A549 (cell line): Measurements from ENCODE around the gene CD48. TPM values are rescaled to one million over a fixed set of nuclear protein-coding genes. Genes with fewer than 3 reads are reported as not detected.

ENCODE experiments used
- ATAC-seq, 2 experiments: fragments of 200-7000 bp in 1 of 2; fragments of >200 bp in 1 of 2; cut with Nextera tagmentation in 1 of 2; cut with Tn5 transposase in 1 of 2; 3 replicates each; pipeline versions ENCODE4 v1.8.0 to v1.9.1; 2018 to 2020; ENCODE audit warnings: mild to moderate bottlenecking in 1 of 2, moderate library complexity in 1 of 2
- CTCF ChIA-PET: fragments of 300-600 bp; sonication (Branson Sonifier 250); formaldehyde crosslinking; extraction: SDS; loops from one replicate; lab custom pipeline; 2021; ENCODE audit warnings: antibody characterized with exemption, inconsistent platforms; lab: Yijun Ruan, JAX
- POLR2A ChIA-PET: fragments of 350-600 bp; formaldehyde crosslinking; extraction: SDS; loops from one replicate; lab custom pipeline; 2021; ENCODE audit warnings: antibody characterized with exemption, inconsistent platforms; lab: Yijun Ruan, JAX
- DNase-seq, 2 experiments: peaks; one replicate each; pipeline versions ENCODE4 v3.0.0 to v3.0.0-alpha.2; 2011 to 2016; ENCODE audit warnings: low read depth in 1 of 2, low spot score in 1 of 2
- FAIRE-seq: peaks from 2 replicates; lab custom pipeline; 2011; peaks lifted over from hg19 to GRCh38; lab: Jason Lieb, UNC
- H3K27ac ChIP-seq, 2 experiments: fragments of >200 bp; sonication (Bioruptor Twin); formaldehyde crosslinking; 3 replicates each; pipeline ENCODE4 v1.5.1; 2016 to 2017
- H3K4me1 ChIP-seq: fragments of >200 bp; sonication (Bioruptor Twin); formaldehyde crosslinking; 3 replicates; pipeline ENCODE4 v1.6.1; 2016
- H3K4me2 ChIP-seq: fragments of >200 bp; sonication (Bioruptor Twin); formaldehyde crosslinking; 3 replicates; pipeline ENCODE4 v1.6.1; 2016
- H3K4me3 ChIP-seq: fragments of >200 bp; sonication (Bioruptor Twin); formaldehyde crosslinking; 3 replicates; pipeline ENCODE4 v1.5.1; 2016
- H3K9me3 ChIP-seq: fragments of >200 bp; sonication (Bioruptor Twin); formaldehyde crosslinking; 3 replicates; pipeline ENCODE4 v1.6.1; 2016
- CBX2 ChIP-seq: fragments of 200-600 bp; sonication (generic); IDR thresholded peaks from 2 replicates; pipeline ENCODE4 v1.6.1; 2016; ENCODE audit warnings: low read depth, mild to moderate bottlenecking, borderline replicate concordance
- CBX8 ChIP-seq: fragments of 200-600 bp; sonication (generic); IDR thresholded peaks from 2 replicates; pipeline ENCODE4 v1.6.1; 2016
- CEBPB ChIP-seq, 2 experiments: fragments of >200 bp in 1 of 2; sonication (Bioruptor Twin) in 1 of 2; formaldehyde crosslinking in 1 of 2; IDR thresholded peaks; 2 replicates each; pipeline ENCODE4 v1.6.1; 2012 to 2016
- CHD4 ChIP-seq: fragments of 200-600 bp; sonication (generic); IDR thresholded peaks from 2 replicates; pipeline ENCODE4 v1.6.1; 2016; ENCODE audit warnings: antibody characterized with exemption, mild to moderate bottlenecking, borderline replicate concordance
- EHF ChIP-seq: fragments of 250-450 bp; sonication (Bioruptor Pico); IDR thresholded peaks from 2 replicates; pipeline ENCODE4 v1.5.0; 2020; ENCODE audit warnings: mild to moderate bottlenecking
- EHMT2 ChIP-seq: fragments of 200-600 bp; sonication (generic); IDR thresholded peaks from 2 replicates; pipeline ENCODE4 v1.6.1; 2016; ENCODE audit warnings: antibody characterized with exemption, low read depth, mild to moderate bottlenecking, moderate library complexity
- ESRRA ChIP-seq: fragments of 150-350 bp; IDR thresholded peaks from 2 replicates; pipeline ENCODE4 v1.6.1; 2014; ENCODE audit warnings: mild to moderate bottlenecking, low read length, borderline replicate concordance
- HDAC2 ChIP-seq: fragments of 200-600 bp; sonication (generic); IDR thresholded peaks from 2 replicates; pipeline ENCODE4 v1.6.1; 2016
- KDM5A ChIP-seq: fragments of 200-600 bp; sonication (generic); IDR thresholded peaks from 2 replicates; pipeline ENCODE4 v1.6.1; 2016; ENCODE audit warnings: antibody characterized with exemption, mild to moderate bottlenecking
- MAZ ChIP-seq: fragments of 150-350 bp; IDR thresholded peaks from 2 replicates; pipeline ENCODE4 v1.6.1; 2014; ENCODE audit warnings: antibody characterized with exemption, low read depth, low read length, borderline replicate concordance
- MYC ChIP-seq: IDR thresholded peaks from 2 replicates; pipeline ENCODE4 v1.6.1; 2012; ENCODE audit warnings: mild to moderate bottlenecking, inconsistent platforms, low read length, improper control_type of control experiment, borderline replicate concordance
- NPAS2 ChIP-seq: fragments of 250-450 bp; sonication (Bioruptor Pico); IDR thresholded peaks from 2 replicates; pipeline ENCODE4 v1.8.0; 2022; ENCODE audit warnings: mild to moderate bottlenecking, moderate library complexity, borderline replicate concordance
- NR3C1 ChIP-seq: fragments of >200 bp; sonication (Bioruptor Twin); formaldehyde crosslinking; IDR thresholded peaks from 3 replicates; pipeline ENCODE4 v1.6.1; 2017
- RAD21 ChIP-seq, 2 experiments: fragments of >200 bp in 1 of 2; sonication (Bioruptor Twin) in 1 of 2; formaldehyde crosslinking in 1 of 2; IDR thresholded peaks in 1 of 2; conservative IDR thresholded peaks in 1 of 2; 2 replicates in 1 of 2; 3 replicates in 1 of 2; pipeline ENCODE4 v1.6.1; 2012 to 2018; ENCODE audit warnings: inconsistent platforms in 1 of 2
- RCOR1 ChIP-seq: fragments of 150-350 bp; IDR thresholded peaks from 2 replicates; pipeline ENCODE4 v1.6.1; 2014; ENCODE audit warnings: antibody characterized with exemption, low read length, low read depth
- RFX5 ChIP-seq: fragments of 450-650 bp; IDR thresholded peaks from 2 replicates; pipeline ENCODE4 v1.7.1; 2014; ENCODE audit warnings: antibody characterized with exemption, mild to moderate bottlenecking, moderate library complexity
- TFCP2L1 ChIP-seq: fragments of 250-450 bp; sonication (Bioruptor Pico); IDR thresholded peaks from 2 replicates; pipeline ENCODE4 v1.5.0; 2021; ENCODE audit warnings: mild to moderate bottlenecking
- ZC3H11A ChIP-seq: fragments of 450-650 bp; IDR thresholded peaks from 2 replicates; pipeline ENCODE4 v1.6.1; 2014; ENCODE audit warnings: antibody characterized with exemption, mild to moderate bottlenecking
- WGBS: methylation state at CpG from one replicate; pipeline ENCODE4 v1.1.6; 2017; ENCODE audit errors: missing lambda C conversion rate; 5-methylcytosine and 5-hydroxymethylcytosine counted together
- polyA plus RNA-seq, 4 experiments: library from polyadenylated mRNA; depleted of rRNA in 3 of 4; stranded (reverse); fragments of >200 nt; fragmentation: RNase III in 1 of 4; extraction: RNeasy Plus Mini Kit Qiagen cat#74134 plus additional on column Dnase treatment in 1 of 4; gene quantifications; 2 replicates in 3 of 4; 3 replicates in 1 of 4; pipeline ENCODE4 v1.2.3, GENCODE V29; 2011 to 2017
- TF ChIP-seq, protein P1 (sequence below): fragments of 450-650 bp; IDR thresholded peaks from 2 replicates; pipeline ENCODE4 v1.6.1; 2014; ENCODE audit warnings: antibody characterized with exemption
- TF ChIP-seq, protein P2 (sequence below): fragments of >200 bp; sonication (Bioruptor Twin); formaldehyde crosslinking; IDR thresholded peaks from 3 replicates; pipeline ENCODE4 v1.6.1; 2016
- TF ChIP-seq, protein P3 (sequence below): fragments of >200 bp; sonication (Bioruptor Twin); formaldehyde crosslinking; IDR thresholded peaks from 2 replicates; pipeline ENCODE4 v1.6.1; 2016

Gene CD48
- polyA plus RNA-seq, 2 of the 4 experiments (the other 2 are of a cell fraction), result not detected

DNA sequence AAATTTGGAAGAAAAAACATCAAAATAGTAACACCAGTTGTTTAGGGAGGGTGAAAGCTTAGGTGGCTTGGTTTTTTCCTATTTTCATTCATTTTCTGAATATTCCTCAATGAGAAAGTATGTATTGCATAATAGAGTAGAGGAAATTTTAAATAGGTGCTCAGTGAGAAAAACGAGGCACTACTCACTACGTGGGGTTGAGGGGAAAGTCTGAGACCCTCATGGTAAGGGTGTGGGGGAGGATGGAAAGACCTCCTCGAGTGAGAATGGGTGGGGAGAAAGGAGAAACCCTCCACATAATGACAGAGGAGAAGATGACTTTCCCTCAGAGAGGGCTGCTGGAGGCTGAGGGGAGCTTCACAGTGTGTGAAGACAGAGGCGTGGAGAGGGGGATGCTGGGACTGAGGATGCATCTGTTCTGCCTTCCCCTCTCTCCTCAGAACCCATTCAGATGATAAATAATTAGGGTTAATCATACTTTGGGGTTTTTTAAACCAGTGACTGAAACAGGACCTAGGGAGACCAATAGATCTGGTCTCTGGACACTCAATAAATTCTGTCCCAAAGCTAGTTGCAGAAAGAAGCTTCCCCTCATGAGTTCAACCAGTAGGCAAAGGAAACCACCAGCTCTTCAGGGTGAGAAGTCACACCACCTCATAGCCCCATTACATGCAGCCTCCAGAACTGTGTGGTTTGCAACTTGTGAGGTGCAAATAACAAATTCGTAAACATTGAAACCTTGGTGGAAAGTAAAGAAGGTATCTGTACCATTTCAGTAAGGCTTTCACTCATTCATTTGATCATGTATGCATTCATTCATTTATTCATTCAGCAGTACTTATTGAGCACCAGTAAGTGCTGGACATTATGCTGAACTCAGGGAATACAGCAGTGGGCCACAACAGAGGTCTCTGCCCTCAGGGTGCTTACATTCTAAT is 44.6 kb upstream of the CD48 start:
- Histone ChIP-seq H3K27ac (no peak overlapping the region), H3K4me3 (no peak overlapping the region), H3K9me3 (no peaks in the 10 kb centered on the region), H3K4me2 (no peak overlapping the region), H3K4me1 (no peaks in the 10 kb centered on the region)
- WGBS, result 40% methylated on average over 5 of the region's 5 CpGs
- POLR2A ChIA-PET, result no interaction called here
- CTCF ChIA-PET, result interaction anchor here (0.6 to 0.9 kb wide), 3 partner anchors 10 to 198 kb away, joined by 3 to 4 read pairs (median 3); no protein-coding TSS in a partner anchor
- TF ChIP-seq EHF (no peak), NR3C1 (no peak), CBX2 (no peak), RFX5 (no peak), RCOR1 (no peak), ESRRA (no peak), HDAC2 (no peak)
- TF ChIP-seq, protein P1, sequence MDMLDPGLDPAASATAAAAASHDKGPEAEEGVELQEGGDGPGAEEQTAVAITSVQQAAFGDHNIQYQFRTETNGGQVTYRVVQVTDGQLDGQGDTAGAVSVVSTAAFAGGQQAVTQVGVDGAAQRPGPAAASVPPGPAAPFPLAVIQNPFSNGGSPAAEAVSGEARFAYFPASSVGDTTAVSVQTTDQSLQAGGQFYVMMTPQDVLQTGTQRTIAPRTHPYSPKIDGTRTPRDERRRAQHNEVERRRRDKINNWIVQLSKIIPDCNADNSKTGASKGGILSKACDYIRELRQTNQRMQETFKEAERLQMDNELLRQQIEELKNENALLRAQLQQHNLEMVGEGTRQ, result no peak
- TF ChIP-seq, protein P2, sequence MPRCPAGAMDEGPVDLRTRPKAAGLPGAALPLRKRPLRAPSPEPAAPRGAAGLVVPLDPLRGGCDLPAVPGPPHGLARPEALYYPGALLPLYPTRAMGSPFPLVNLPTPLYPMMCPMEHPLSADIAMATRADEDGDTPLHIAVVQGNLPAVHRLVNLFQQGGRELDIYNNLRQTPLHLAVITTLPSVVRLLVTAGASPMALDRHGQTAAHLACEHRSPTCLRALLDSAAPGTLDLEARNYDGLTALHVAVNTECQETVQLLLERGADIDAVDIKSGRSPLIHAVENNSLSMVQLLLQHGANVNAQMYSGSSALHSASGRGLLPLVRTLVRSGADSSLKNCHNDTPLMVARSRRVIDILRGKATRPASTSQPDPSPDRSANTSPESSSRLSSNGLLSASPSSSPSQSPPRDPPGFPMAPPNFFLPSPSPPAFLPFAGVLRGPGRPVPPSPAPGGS, result no peak
- FAIRE-seq (no peak), ATAC-seq (no peak), DNase-seq (no peak)

DNA sequence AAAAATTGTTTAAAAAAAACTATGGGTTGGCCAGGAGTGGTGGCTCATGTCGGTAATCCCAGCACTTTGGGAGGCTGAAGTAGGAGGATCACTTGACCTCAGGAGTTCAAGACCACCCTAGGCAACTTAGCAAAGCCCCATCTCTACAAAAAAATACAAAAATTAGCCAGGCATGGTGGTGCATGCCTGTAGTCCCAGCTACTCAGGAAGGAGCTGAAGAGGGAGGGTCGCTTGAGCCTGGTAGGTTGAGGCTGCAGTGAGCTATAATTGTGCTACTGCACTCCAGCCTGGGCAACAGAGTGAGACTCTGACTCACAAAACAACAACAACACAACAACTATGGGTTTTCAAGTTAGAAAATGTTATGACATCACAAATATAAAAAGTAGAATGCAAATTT is 43.8 kb upstream of the CD48 start:
- ATAC-seq (no peak), FAIRE-seq (no peak), DNase-seq (no peak)
- H3K9me3 ChIP-seq, result no peaks in the 10 kb centered on the region
- H3K4me2 ChIP-seq, result no peak overlapping the region
- H3K4me1 ChIP-seq, result no peaks in the 10 kb centered on the region
- TF ChIP-seq ZC3H11A, result no peak
- TF ChIP-seq MYC, result no peak
- no peak for TF ChIP-seq NPAS2 (CRISPR knock-in tag)
- TF ChIP-seq RCOR1, result no peak
- TF ChIP-seq TFCP2L1 (CRISPR knock-in tag), result no peak
- no peak for TF ChIP-seq KDM5A
- no peak for TF ChIP-seq CBX2
- TF ChIP-seq, protein P3, sequence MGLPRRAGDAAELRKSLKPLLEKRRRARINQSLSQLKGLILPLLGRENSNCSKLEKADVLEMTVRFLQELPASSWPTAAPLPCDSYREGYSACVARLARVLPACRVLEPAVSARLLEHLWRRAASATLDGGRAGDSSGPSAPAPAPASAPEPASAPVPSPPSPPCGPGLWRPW, result no peak
- no peak for TF ChIP-seq HDAC2
- TF ChIP-seq, protein P1, result no peak
- no peak for TF ChIP-seq CEBPB (IDR thresholded peaks at IDR 0.05)
- TF ChIP-seq MAZ, result no peak
- no peak for TF ChIP-seq ESRRA
- no peak for TF ChIP-seq EHMT2
- no peak for TF ChIP-seq RAD21 (conservative IDR thresholded peaks at IDR 0.05 in 1 of 2, IDR thresholded peaks at IDR 0.05 in 1 of 2)
- no peak for TF ChIP-seq CHD4
- TF ChIP-seq CBX8, result no peak
- 45% methylated on average over 2 of the region's 2 CpGs for WGBS
- H3K4me3 ChIP-seq, result no peak overlapping the region
- ChIA-PET CTCF (interaction anchor here (0.6 to 1.0 kb wide), 3 partner anchors 27 to 198 kb away, joined by 3 to 4 read pairs (median 3); no protein-coding TSS in a partner anchor), POLR2A (no interaction called here)
- H3K27ac ChIP-seq, result no peak overlapping the region
